Measurements from ENCODE around the gene PPM1B. TPM values are rescaled to one million over a fixed set of nuclear protein-coding genes. Genes with fewer than 3 reads are reported as not detected.

PPM1B gene
- total and polyA plus RNA-seq, 2 experiments from 2014 or later, result 112 to 134 TPM

DNA sequence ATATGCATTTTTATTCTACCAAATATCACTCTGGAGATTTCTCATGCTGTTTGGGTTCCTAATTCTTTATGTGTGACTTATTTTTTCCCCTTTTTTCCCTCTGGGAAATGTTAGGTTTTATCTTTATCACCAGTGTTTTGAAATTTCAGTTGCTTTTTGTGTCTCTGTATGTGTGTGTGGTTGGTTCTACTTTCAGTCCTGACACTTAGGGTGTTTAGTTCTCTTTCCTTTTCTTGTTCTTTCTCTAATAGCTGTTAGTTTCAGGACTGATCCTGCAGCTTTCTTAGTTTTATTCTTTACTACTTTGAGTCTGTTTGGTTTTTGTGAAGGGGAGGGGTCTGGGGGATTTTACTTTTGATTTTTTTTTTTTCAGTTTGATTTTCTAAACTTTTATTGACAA is 23.1 kb downstream of the PPM1B start:
- TF ChIP-seq ZNF331 (CRISPR knock-in tag; IDR thresholded peaks at IDR 0.05; ENCODE audit: low read depth) (no peak), EZH2 (IDR thresholded peaks at IDR 0.05; ENCODE audit: low read depth, unreplicated experiment) (no peak), ETS1 (IDR thresholded peaks at IDR 0.05) (no peak), NANOG (IDR thresholded peaks at IDR 0.05; ENCODE audit: borderline replicate concordance) (no peak), CREB1 (CRISPR knock-in tag; IDR thresholded peaks at IDR 0.05; ENCODE audit: low read depth) (no peak), EZH2phosphoT487 (IDR thresholded peaks at IDR 0.05; ENCODE audit: unreplicated experiment) (no peak), JUNB (IDR thresholded peaks at IDR 0.05; ENCODE audit: unreplicated experiment) (no peak), ZNF114 (CRISPR knock-in tag; IDR thresholded peaks at IDR 0.05) (no peak), STAT1 (IDR thresholded peaks at IDR 0.05; ENCODE audit: unreplicated experiment) (no peak), ZNF462 (CRISPR knock-in tag; IDR thresholded peaks at IDR 0.05) (no peak), POLR2AphosphoS5 (IDR thresholded peaks at IDR 0.05; ENCODE audit: low read depth) (no peak)
- TF ChIP-seq, protein P1, sequence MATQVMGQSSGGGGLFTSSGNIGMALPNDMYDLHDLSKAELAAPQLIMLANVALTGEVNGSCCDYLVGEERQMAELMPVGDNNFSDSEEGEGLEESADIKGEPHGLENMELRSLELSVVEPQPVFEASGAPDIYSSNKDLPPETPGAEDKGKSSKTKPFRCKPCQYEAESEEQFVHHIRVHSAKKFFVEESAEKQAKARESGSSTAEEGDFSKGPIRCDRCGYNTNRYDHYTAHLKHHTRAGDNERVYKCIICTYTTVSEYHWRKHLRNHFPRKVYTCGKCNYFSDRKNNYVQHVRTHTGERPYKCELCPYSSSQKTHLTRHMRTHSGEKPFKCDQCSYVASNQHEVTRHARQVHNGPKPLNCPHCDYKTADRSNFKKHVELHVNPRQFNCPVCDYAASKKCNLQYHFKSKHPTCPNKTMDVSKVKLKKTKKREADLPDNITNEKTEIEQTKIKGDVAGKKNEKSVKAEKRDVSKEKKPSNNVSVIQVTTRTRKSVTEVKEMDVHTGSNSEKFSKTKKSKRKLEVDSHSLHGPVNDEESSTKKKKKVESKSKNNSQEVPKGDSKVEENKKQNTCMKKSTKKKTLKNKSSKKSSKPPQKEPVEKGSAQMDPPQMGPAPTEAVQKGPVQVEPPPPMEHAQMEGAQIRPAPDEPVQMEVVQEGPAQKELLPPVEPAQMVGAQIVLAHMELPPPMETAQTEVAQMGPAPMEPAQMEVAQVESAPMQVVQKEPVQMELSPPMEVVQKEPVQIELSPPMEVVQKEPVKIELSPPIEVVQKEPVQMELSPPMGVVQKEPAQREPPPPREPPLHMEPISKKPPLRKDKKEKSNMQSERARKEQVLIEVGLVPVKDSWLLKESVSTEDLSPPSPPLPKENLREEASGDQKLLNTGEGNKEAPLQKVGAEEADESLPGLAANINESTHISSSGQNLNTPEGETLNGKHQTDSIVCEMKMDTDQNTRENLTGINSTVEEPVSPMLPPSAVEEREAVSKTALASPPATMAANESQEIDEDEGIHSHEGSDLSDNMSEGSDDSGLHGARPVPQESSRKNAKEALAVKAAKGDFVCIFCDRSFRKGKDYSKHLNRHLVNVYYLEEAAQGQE (IDR thresholded peaks at IDR 0.05; ENCODE audit: unreplicated experiment), result no peak
- TF ChIP-seq, protein P2, sequence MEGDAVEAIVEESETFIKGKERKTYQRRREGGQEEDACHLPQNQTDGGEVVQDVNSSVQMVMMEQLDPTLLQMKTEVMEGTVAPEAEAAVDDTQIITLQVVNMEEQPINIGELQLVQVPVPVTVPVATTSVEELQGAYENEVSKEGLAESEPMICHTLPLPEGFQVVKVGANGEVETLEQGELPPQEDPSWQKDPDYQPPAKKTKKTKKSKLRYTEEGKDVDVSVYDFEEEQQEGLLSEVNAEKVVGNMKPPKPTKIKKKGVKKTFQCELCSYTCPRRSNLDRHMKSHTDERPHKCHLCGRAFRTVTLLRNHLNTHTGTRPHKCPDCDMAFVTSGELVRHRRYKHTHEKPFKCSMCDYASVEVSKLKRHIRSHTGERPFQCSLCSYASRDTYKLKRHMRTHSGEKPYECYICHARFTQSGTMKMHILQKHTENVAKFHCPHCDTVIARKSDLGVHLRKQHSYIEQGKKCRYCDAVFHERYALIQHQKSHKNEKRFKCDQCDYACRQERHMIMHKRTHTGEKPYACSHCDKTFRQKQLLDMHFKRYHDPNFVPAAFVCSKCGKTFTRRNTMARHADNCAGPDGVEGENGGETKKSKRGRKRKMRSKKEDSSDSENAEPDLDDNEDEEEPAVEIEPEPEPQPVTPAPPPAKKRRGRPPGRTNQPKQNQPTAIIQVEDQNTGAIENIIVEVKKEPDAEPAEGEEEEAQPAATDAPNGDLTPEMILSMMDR (conservative IDR thresholded peaks at IDR 0.05; ENCODE audit: low read depth in 2 of 2), result no peak
- Histone ChIP-seq H3K4me1 (ENCODE audit: insufficient read depth) (peaks cover 49% of the 10 kb centered on the region), H3K4me2 (no peak overlapping the region), H3K79me2 (replicated peaks; ENCODE audit: insufficient read depth) (peaks cover 99% of the 10 kb centered on the region), H3K27me3 (ENCODE audit: insufficient read depth) (no peaks in the 10 kb centered on the region), H3K36me3 (ENCODE audit: insufficient read depth) (no peaks in the 10 kb centered on the region), H3K4me3 (no peak overlapping the region), H3K9me2 (ENCODE audit: insufficient read depth) (no peaks in the 10 kb centered on the region), H2AFZ (no peak overlapping the region), H3K27ac (ENCODE audit: low read depth) (no peak overlapping the region; the same call in 1 of the 2 replicates), H4K20me1 (replicated peaks; ENCODE audit: insufficient read depth) (peaks cover 81% of the 10 kb centered on the region), H3F3A (replicated peaks; ENCODE audit: low read depth) (peaks cover 4% of the 10 kb centered on the region; the same call in 1 of the 2 replicates)
- peaks cover 5% of the 10 kb centered on the region for H3K27me3 Mint-ChIP-seq (ENCODE audit: insufficient read depth, low read depth, poor library complexity)
- H3K27ac Mint-ChIP-seq, result no peak overlapping the region
- peaks cover 38% of the 10 kb centered on the region for H3K4me1 Mint-ChIP-seq
- H3K4me3 Mint-ChIP-seq, result no peak overlapping the region
- DNase-seq (ENCODE audit: low spot score) (no peak), ATAC-seq (no peak)
- peaks cover 38% of the 10 kb centered on the region for H3K36me3 Mint-ChIP-seq (ENCODE audit: low read depth)
- no peaks in the 10 kb centered on the region for H3K9me3 Mint-ChIP-seq

All from GM23338 (cell line).